B cell (primary cell): Measurements from ENCODE around the gene TEX14. TPM values are rescaled to one million over a fixed set of nuclear protein-coding genes. Genes with fewer than 3 reads are reported as not detected.

Experiments used
- ATAC-seq: fragments of 200-7000 bp; cut with Tn5 transposase; one replicate; pipeline ENCODE4 v1.10.0; 2021; ENCODE audit warnings: low read depth, mild to moderate bottlenecking, moderate number of reproducible peaks, moderate library complexity
- CTCF ChIA-PET: fragments of 350-600 bp; sonication (Branson Sonifier 250); formaldehyde crosslinking; loops from one replicate; lab custom pipeline; 2021; ENCODE audit warnings: antibody characterized with exemption, inconsistent platforms; lab: Charles Lee
- POLR2A ChIA-PET: fragments of 350-600 bp; sonication (Branson Sonifier 250); formaldehyde crosslinking; loops from one replicate; lab custom pipeline; 2021; ENCODE audit warnings: antibody characterized with exemption; lab: Charles Lee
- DNase-seq: peaks from one replicate; pipeline ENCODE4 v3.0.0; 2013
- H2AFZ ChIP-seq: 2 replicates; pipeline ENCODE4 v1.6.1; 2012; ENCODE audit warnings: mild to moderate bottlenecking, low read depth, low read length; ENCODE audit not compliant: insufficient read depth, poor library complexity, severe bottlenecking
- H3K27ac ChIP-seq, 2 donors: 1 replicate in 1 of 2; 2 replicates in 1 of 2; pipeline ENCODE4 v1.5.1; 2012 to 2013; ENCODE audit warnings: low read length in 2 of 2, mild to moderate bottlenecking in 2 of 2, moderate library complexity in 1 of 2
- H3K27me3 ChIP-seq, 4 experiments: fragments of 200-600 bp in 1 of 4; sonication (generic) in 1 of 4; replicated peaks in 1 of 4; 1 replicate in 2 of 4; 2 replicates in 2 of 4; pipeline versions ENCODE4 v1.6.1 to v1.7.0; 2013 to 2016; ENCODE audit warnings: low read length in 3 of 4, mild to moderate bottlenecking in 2 of 4, mixed read lengths in 1 of 4, moderate library complexity in 1 of 4; ENCODE audit not compliant: insufficient read depth in 4 of 4, control insufficient read depth in 3 of 4; ENCODE audit errors: control extremely low read depth in 1 of 4
- H3K36me3 ChIP-seq, 2 experiments: replicated peaks in 1 of 2; 1 replicate in 1 of 2; 2 replicates in 1 of 2; pipeline versions ENCODE4 v1.6.1 to v1.7.1; 2013; ENCODE audit warnings: low read length in 1 of 2; ENCODE audit not compliant: insufficient read depth in 2 of 2, control insufficient read depth in 1 of 2; ENCODE audit errors: control extremely low read depth in 1 of 2, extremely low read depth in 1 of 2
- H3K4me1 ChIP-seq, 2 donors: fragments of 200-600 bp in 1 of 2; sonication (generic) in 1 of 2; 1 replicate in 1 of 2; 2 replicates in 1 of 2; pipeline versions ENCODE4 v1.5.1 to v1.6.1; 2013 to 2017; ENCODE audit warnings: low read length in 2 of 2; ENCODE audit not compliant: control insufficient read depth in 2 of 2, insufficient read depth in 2 of 2
- H3K4me2 ChIP-seq: replicated peaks from 2 replicates; pipeline ENCODE3; 2012; ENCODE audit warnings: mild to moderate bottlenecking, low read depth, low read length; ENCODE audit not compliant: poor library complexity, severe bottlenecking
- H3K4me3 ChIP-seq, 5 experiments: fragments of 200-600 bp in 1 of 5; sonication (generic) in 1 of 5; 1 replicate in 3 of 5; 2 replicates in 2 of 5; pipeline versions ENCODE4 v1.5.1 to v1.7.0; 2011 to 2016; ENCODE audit warnings: low read length in 4 of 5, mild to moderate bottlenecking in 4 of 5, low read depth in 2 of 5, control low read depth in 1 of 5, moderate library complexity in 1 of 5; ENCODE audit not compliant: insufficient read depth in 1 of 5; ENCODE audit errors: control extremely low read depth in 1 of 5, extremely low read depth in 1 of 5
- H3K79me2 ChIP-seq: fragments of 200-600 bp; sonication (generic); one replicate; pipeline ENCODE4 v1.6.0; 2016; ENCODE audit warnings: low read length; ENCODE audit not compliant: control insufficient read depth, insufficient read depth
- H3K9ac ChIP-seq: fragments of 200-600 bp; sonication (generic); 2 replicates; pipeline ENCODE4 v1.6.1; 2017; ENCODE audit warnings: mild to moderate bottlenecking, low read length, moderate library complexity
- H3K9me3 ChIP-seq, 3 donors: one replicate each; pipeline versions ENCODE4 v1.6.1 to v1.7.1; 2013; ENCODE audit warnings: low read length in 2 of 3; ENCODE audit not compliant: control insufficient read depth in 2 of 3, insufficient read depth in 1 of 3; ENCODE audit errors: control extremely low read depth in 1 of 3
- H4K20me1 ChIP-seq: 2 replicates; pipeline ENCODE4 v1.6.0; 2012; ENCODE audit warnings: mild to moderate bottlenecking, low read length; ENCODE audit not compliant: insufficient read depth, control insufficient read depth, poor library complexity, severe bottlenecking
- H3K27ac Mint-ChIP-seq: one replicate; pipeline ENCODE4 v1.8.0; 2021; ENCODE audit warnings: mixed read lengths
- H3K27me3 Mint-ChIP-seq: one replicate; pipeline ENCODE4 v1.8.0; 2021; ENCODE audit warnings: mixed read lengths
- H3K4me1 Mint-ChIP-seq: one replicate; pipeline ENCODE4 v1.8.0; 2021; ENCODE audit warnings: mixed read lengths
- H3K4me3 Mint-ChIP-seq: one replicate; pipeline ENCODE4 v1.8.0; 2021; ENCODE audit warnings: mixed read lengths
- H3K9me3 Mint-ChIP-seq: one replicate; pipeline ENCODE4 v1.8.0; 2022; ENCODE audit warnings: mixed read lengths; ENCODE audit not compliant: insufficient read depth
- EZH2 ChIP-seq: IDR thresholded peaks from 2 replicates; pipeline ENCODE4 v1.6.1; 2012; ENCODE audit warnings: borderline replicate concordance, low read depth, mild to moderate bottlenecking, moderate library complexity, low read length; ENCODE audit not compliant: insufficient read depth, poor library complexity, severe bottlenecking
- WGBS: methylation state at CpG from one replicate; pipeline ENCODE4 v1.1.5; 2013; ENCODE audit warnings: missing lambda C conversion rate; ENCODE audit not compliant: insufficient coverage; 5-methylcytosine and 5-hydroxymethylcytosine counted together
- intact Hi-C: fragments of 100-400 bp; cut with micrococcal nuclease; formaldehyde crosslinking; loops from one replicate; pipeline ENCODE4 v1.10.0; 2022
- polyA plus RNA-seq: library from polyadenylated mRNA; depleted of rRNA; stranded (reverse); fragments of >200 nt; gene quantifications from 2 replicates; pipeline ENCODE4 v1.2.3, GENCODE V29; 2012
- total RNA-seq, 2 donors: library from RNA; stranded (reverse); fragments of 120-200 nt in 1 of 2; gene quantifications; 1 replicate in 1 of 2; 2 replicates in 1 of 2; pipeline versions ENCODE4 v1.2.3 to v1.2.4, GENCODE V29; 2013 to 2022
- TF ChIP-seq, protein P1 (sequence below): fragments of 200-600 bp; IDR thresholded peaks from one replicate; pipeline ENCODE4 v1.8.0; 2022; ENCODE audit warnings: antibody characterized with exemption, mild to moderate bottlenecking

The TEX14 gene
- total and polyA plus RNA-seq, 2 donors (not counting 1 experiment from before 2014, with no cell fraction given): 0.10 to 0.20 TPM

DNA sequence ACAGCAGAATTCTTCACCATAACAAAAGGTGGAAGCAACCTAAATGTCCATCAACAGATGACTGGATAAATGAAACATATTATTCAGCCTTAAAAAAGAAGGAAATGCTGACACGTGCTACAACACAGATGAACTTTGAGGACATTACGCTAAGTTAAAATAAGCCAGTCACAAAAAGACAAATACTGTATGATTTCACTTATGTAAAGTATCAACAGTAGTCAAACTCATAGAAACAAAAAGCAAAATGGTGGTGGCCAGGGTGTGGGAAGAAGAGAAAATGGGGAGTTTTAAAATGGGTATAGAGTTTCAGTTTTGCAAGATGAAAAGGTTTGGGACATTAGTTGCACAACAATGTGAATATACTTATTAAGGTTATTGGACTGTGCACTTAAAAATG is 127.6 kb downstream of the TEX14 start:
- H3K4me3 ChIP-seq: no peak overlapping the region
- H3K27ac ChIP-seq: no peak overlapping the region
- no peaks in the 10 kb centered on the region for H3K4me1 ChIP-seq
- H3K4me2 ChIP-seq: no peak overlapping the region
- no peaks in the 10 kb centered on the region for H3K27me3 ChIP-seq
- Mint-ChIP-seq H3K9me3 (no peaks in the 10 kb centered on the region), H3K4me3 (no peak overlapping the region), H3K27me3 (no peaks in the 10 kb centered on the region), H3K4me1 (no peaks in the 10 kb centered on the region), H3K27ac (no peak overlapping the region)
- H2AFZ ChIP-seq: no peak overlapping the region
- no peaks in the 10 kb centered on the region for H4K20me1 ChIP-seq
- DNase-seq (no peak), ATAC-seq (no peak)
- ChIA-PET CTCF (interaction anchor here (0.5 to 1.3 kb wide), 2 partner anchors 10 to 14 kb away, joined by 3 to 10 read pairs; no protein-coding TSS in a partner anchor), POLR2A (no interaction called here)
- no peaks in the 10 kb centered on the region for H3K9me3 ChIP-seq
- H3K79me2 ChIP-seq: no peaks in the 10 kb centered on the region
- no CpG with 5 or more reads among the region's 2 CpGs for WGBS
- H3K36me3 ChIP-seq: no peaks in the 10 kb centered on the region
- TF ChIP-seq EZH2: no peak
- TF ChIP-seq, protein P1, sequence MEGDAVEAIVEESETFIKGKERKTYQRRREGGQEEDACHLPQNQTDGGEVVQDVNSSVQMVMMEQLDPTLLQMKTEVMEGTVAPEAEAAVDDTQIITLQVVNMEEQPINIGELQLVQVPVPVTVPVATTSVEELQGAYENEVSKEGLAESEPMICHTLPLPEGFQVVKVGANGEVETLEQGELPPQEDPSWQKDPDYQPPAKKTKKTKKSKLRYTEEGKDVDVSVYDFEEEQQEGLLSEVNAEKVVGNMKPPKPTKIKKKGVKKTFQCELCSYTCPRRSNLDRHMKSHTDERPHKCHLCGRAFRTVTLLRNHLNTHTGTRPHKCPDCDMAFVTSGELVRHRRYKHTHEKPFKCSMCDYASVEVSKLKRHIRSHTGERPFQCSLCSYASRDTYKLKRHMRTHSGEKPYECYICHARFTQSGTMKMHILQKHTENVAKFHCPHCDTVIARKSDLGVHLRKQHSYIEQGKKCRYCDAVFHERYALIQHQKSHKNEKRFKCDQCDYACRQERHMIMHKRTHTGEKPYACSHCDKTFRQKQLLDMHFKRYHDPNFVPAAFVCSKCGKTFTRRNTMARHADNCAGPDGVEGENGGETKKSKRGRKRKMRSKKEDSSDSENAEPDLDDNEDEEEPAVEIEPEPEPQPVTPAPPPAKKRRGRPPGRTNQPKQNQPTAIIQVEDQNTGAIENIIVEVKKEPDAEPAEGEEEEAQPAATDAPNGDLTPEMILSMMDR: no peak
- H3K9ac ChIP-seq: no peak overlapping the region
- intact Hi-C loops: no loop called here

GRCh38 chr17:58560511-58560910 is 131.3 kb downstream of the TEX14 start:
- no peak overlapping the region for H3K4me2 ChIP-seq
- POLR2A ChIA-PET: no interaction called here
- H3K27me3 Mint-ChIP-seq: no peaks in the 10 kb centered on the region

More at GRCh38 chr17:58560511-58560910, 131.3 kb downstream of the TEX14 start:
- Histone ChIP-seq H3K9me3 (no peaks in the 10 kb centered on the region), H3K79me2 (no peaks in the 10 kb centered on the region), H2AFZ (no peak overlapping the region), H3K9ac (no peak overlapping the region), H3K4me3 (no peak overlapping the region), H3K27me3 (no peaks in the 10 kb centered on the region), H3K36me3 (no peaks in the 10 kb centered on the region), H3K4me1 (peaks cover 14 to 16% of the 10 kb centered on the region in 2 donors), H3K27ac (no peak overlapping the region), H4K20me1 (no peaks in the 10 kb centered on the region)
- H3K27ac Mint-ChIP-seq: no peak overlapping the region
- H3K4me3 Mint-ChIP-seq: no peak overlapping the region
- intact Hi-C loops: no loop called here
- no peak for ATAC-seq
- TF ChIP-seq, protein P1: no peak
- TF ChIP-seq EZH2: no peak
- 82% methylated on average over 1 of the region's 1 CpG for WGBS
- H3K9me3 Mint-ChIP-seq: no peaks in the 10 kb centered on the region
- H3K4me1 Mint-ChIP-seq: peaks cover 19% of the 10 kb centered on the region
- CTCF ChIA-PET: interaction anchor here (1.2 kb wide), 1 partner anchor 9 kb away, joined by 3 read pairs; no protein-coding TSS in a partner anchor
- DNase-seq: no peak
